Memory B cell (primary cell): Measurements from ENCODE around the gene ASPG.
A peak's percentile ranks its signal among the peaks of the same experiment; 100 is the strongest.

Experiments
- ATAC-seq: fragments of 150-1000 bp; cut with Tn5 transposase; 2 replicates; pipeline ENCODE4 v1.10.0; 2021; ENCODE audit warnings: low read depth, mild to moderate bottlenecking, moderate library complexity
- DNase-seq, 2 donors: peaks; one replicate each; pipeline ENCODE4 v3.0.0; 2022; ENCODE audit warnings: low spot score in 2 of 2
- H3K27ac Mint-ChIP-seq: one replicate; pipeline ENCODE4 v1.8.0; 2022; ENCODE audit warnings: mild to moderate bottlenecking, moderate library complexity, mixed read lengths
- H3K27me3 Mint-ChIP-seq: one replicate; pipeline ENCODE4 v1.8.0; 2022; ENCODE audit warnings: mixed read lengths
- H3K36me3 Mint-ChIP-seq: one replicate; pipeline ENCODE4 v1.8.0; 2022; ENCODE audit warnings: mild to moderate bottlenecking, mixed read lengths
- H3K4me1 Mint-ChIP-seq: one replicate; pipeline ENCODE4 v1.8.0; 2022; ENCODE audit warnings: mixed read lengths
- H3K4me3 Mint-ChIP-seq: one replicate; pipeline ENCODE4 v1.8.0; 2022; ENCODE audit warnings: mild to moderate bottlenecking, moderate library complexity, mixed read lengths
- H3K9me3 Mint-ChIP-seq: one replicate; pipeline ENCODE4 v1.8.0; 2022; ENCODE audit warnings: mixed read lengths

ASPG gene

DNA sequence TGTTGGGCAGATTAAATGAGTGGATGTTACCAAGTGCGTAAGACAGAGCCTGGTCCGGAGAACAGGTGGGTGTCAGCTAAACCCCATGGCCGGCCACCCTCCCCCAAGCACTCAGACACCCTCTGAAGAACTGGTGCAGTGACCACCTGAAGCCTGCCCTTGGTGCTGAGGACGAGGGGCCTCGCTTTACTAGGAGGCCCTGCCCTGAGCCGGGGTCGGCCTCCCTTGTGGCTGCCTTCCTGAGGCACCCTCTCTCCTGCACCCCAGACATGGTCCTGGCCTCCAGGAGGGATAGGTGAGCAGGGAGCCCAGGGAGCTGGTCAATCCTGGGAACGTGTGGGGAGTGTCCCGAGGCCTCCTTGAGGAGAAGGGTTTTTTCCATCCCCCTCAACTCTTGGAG, 48.0 kb downstream of the ASPG start:
- DNase-seq (no peak), ATAC-seq (no peak)
- peaks cover 7% of the 10 kb centered on the region for H3K36me3 Mint-ChIP-seq
- H3K4me1 Mint-ChIP-seq, result peaks cover 3% of the 10 kb centered on the region
- no peak overlapping the region for H3K27ac Mint-ChIP-seq
- H3K9me3 Mint-ChIP-seq, result peaks cover 12% of the 10 kb centered on the region
- H3K4me3 Mint-ChIP-seq, result no peak overlapping the region
- H3K27me3 Mint-ChIP-seq, result peaks cover 22% of the 10 kb centered on the region

DNA sequence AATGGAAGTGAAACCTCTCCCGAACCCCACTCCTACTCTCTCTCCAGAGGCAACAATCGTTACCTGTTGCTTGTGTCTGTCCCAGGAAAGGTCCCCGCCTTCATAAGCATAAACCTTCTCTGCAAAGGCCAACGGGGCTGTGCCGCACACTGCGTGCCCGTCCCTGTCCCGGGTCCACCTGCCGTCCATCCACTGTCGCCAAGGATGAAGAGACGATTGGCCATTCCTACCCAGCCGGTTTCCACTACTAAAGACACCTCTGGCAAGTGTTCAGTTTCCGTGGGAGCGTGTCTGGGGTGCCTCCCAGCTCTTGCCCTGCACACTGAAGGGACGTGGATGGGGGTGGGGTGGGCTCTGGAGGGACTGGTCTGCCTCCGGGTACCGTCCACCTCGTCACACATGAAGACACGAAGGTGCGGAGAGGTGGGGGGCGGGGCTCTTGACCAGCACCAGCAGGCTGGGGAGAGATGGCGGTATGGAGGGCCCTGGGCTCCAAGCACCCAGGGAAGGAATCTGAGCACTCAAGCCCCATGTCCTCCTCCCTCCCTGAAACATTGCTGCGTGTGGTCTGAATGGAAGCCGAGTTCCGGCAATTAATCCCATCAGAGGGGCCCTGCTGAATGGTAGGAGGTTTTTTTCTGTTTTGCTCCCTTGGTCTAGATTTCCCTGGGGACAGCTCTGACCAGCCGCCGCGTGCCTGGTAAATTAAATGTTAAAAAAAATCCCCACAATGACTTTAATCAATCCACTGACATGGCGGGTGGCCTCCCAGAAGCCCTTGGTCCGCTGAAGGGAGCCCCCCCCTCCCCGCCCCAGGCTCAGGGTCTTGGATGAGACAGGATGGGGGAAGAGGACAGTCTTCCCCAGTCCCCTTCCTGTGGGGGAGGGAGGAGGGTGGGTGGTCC, 48.8 kb downstream of the ASPG start:
- Mint-ChIP-seq H3K4me1 (peaks cover 3% of the 10 kb centered on the region), H3K4me3 (no peak overlapping the region)

DNA sequence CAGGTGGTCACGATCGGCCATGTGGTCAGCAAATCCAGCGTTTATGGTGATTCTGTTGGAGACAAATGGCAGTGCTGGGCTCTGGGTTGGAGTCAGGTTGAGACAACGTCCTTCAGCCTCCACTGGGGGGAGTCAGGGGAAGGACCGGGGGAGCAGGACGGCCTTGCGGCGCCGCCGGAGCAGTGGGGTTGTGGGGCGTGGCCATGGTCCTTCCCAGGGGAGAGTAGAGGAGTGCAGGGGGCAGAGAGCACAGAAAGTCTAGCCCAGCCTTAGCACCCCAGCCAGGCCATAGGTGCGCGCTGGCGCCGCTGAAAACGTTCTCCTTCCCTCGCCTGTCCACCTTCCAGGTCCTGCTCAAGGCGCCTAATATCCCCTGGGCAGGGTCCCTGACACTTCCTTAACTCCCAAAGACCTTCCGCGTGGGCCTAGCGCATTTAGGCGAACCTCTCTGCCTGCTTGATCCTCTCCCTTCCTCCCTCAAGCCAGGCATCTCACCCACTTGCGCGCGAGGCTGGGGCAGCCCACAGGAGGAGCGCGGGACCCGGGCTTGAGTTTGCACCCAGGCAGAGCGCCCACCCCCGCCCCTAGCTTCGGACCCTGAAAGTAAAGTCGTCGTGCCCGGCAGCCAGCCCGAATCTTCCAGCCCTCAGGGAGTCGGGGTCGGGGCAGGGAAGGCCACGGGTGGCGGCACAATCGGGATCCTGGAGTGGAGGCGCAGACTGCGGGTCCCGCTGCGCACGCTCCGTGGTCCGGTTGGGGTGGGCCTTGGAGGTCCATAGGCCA, 49.8 kb downstream of the ASPG start:
- DNase-seq (no peak), ATAC-seq (no peak)
- H3K27me3 Mint-ChIP-seq, result peaks cover 19% of the 10 kb centered on the region
- no peak overlapping the region for H3K27ac Mint-ChIP-seq
- H3K9me3 Mint-ChIP-seq, result peaks cover under 1% of the 10 kb centered on the region
- H3K4me1 Mint-ChIP-seq, result peaks cover 3% of the 10 kb centered on the region
- H3K36me3 Mint-ChIP-seq, result no peaks in the 10 kb centered on the region
- H3K4me3 Mint-ChIP-seq, result peak overlapping the region; percentile 56

More for the DNA sequence above, 48.8 kb downstream of the ASPG start:
- H3K27me3 Mint-ChIP-seq, result peaks cover 22% of the 10 kb centered on the region
- H3K27ac Mint-ChIP-seq, result no peak overlapping the region
- H3K36me3 Mint-ChIP-seq, result peaks cover 4% of the 10 kb centered on the region
- ATAC-seq, result no peak
- H3K9me3 Mint-ChIP-seq, result peaks cover 8% of the 10 kb centered on the region
- no peak for DNase-seq

GRCh38 chr14:104135904-104136471, 50.5 kb downstream of the ASPG start:
- Mint-ChIP-seq H3K9me3 (no peaks in the 10 kb centered on the region), H3K4me1 (peaks cover 3% of the 10 kb centered on the region), H3K36me3 (no peaks in the 10 kb centered on the region), H3K4me3 (peak overlapping the region; percentile 49), H3K27me3 (peaks cover 18% of the 10 kb centered on the region), H3K27ac (no peak overlapping the region)
- DNase-seq (no peak), ATAC-seq (no peak)

DNA sequence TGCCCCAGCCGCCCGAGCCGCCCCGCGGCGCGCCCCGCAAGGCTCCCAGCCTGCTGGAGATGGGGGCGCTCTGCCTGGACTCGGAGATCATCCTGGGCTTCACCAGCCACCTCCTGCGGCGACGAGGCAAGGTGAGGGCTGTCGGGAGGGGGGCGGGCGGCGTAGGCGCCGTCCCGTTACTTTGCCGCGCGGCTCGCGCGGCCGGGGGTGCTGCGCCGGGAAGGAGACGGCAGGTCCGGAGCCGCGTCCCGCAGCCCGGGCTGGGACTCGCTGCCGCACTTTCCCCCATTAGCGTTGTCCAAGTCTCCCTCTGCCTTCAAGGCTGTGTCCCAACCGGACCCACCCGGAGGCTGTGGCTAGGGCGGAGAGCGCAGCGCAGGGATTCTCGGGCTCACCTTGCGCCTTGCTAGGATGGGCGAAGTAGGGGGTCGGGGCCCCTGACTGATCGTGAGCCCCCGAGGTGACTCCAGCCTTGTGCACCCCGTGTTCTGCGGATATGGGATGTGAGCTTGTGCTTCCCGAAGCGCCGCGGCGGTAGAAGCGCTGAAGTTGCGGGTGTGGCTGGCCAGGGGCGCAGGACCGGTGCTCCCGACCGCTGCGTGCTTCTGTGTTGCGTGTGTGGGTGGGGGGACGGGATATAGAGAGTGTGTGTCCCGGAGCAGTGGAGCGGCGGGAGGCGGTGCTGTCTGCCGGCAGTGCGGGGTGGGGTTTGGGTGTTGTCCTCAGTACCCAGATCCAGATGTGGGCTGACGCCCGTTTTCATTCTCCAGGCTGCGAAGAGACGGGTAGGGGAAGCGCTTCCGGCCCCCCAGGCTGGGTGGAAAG, 51.2 kb downstream of the ASPG start:
- no peaks in the 10 kb centered on the region for H3K36me3 Mint-ChIP-seq
- DNase-seq, result no peak
- no peak overlapping the region for H3K27ac Mint-ChIP-seq
- H3K27me3 Mint-ChIP-seq, result peaks cover 17% of the 10 kb centered on the region
- H3K9me3 Mint-ChIP-seq, result no peaks in the 10 kb centered on the region
- ATAC-seq, result no peak
- peaks cover 3% of the 10 kb centered on the region for H3K4me1 Mint-ChIP-seq
- peak overlapping the region; percentile 58 for H3K4me3 Mint-ChIP-seq

GRCh38 chr14:104137297-104138097, 52.0 kb downstream of the ASPG start:
- DNase-seq (peak; percentile 52 to 79), ATAC-seq (peak; percentile 78)
- H3K27me3 Mint-ChIP-seq, result peaks cover 12% of the 10 kb centered on the region
- H3K27ac Mint-ChIP-seq, result no peak overlapping the region
- peaks cover 3% of the 10 kb centered on the region for H3K4me1 Mint-ChIP-seq
- no peaks in the 10 kb centered on the region for H3K36me3 Mint-ChIP-seq
- H3K9me3 Mint-ChIP-seq, result no peaks in the 10 kb centered on the region
- peak overlapping the region; percentile 72 for H3K4me3 Mint-ChIP-seq

GRCh38 chr14:104138098-104138717, 52.7 kb downstream of the ASPG start, which contains the start of gene KIF26A:
KIF26A (plus strand) TSS chr14:104138587; CDS start chr14:104138723, 136 bp downstream.
- no peaks in the 10 kb centered on the region for H3K36me3 Mint-ChIP-seq
- H3K27me3 Mint-ChIP-seq, result peaks cover 13% of the 10 kb centered on the region
- ATAC-seq, result peak; percentile 33
- no peak within 1 kb of the TSS for H3K27ac Mint-ChIP-seq
- H3K9me3 Mint-ChIP-seq, result no peaks in the 10 kb centered on the region
- peaks cover 3% of the 10 kb centered on the region for H3K4me1 Mint-ChIP-seq
- DNase-seq, result no peak
- H3K4me3 Mint-ChIP-seq, result peak within 1 kb of the TSS; percentile 72

DNA sequence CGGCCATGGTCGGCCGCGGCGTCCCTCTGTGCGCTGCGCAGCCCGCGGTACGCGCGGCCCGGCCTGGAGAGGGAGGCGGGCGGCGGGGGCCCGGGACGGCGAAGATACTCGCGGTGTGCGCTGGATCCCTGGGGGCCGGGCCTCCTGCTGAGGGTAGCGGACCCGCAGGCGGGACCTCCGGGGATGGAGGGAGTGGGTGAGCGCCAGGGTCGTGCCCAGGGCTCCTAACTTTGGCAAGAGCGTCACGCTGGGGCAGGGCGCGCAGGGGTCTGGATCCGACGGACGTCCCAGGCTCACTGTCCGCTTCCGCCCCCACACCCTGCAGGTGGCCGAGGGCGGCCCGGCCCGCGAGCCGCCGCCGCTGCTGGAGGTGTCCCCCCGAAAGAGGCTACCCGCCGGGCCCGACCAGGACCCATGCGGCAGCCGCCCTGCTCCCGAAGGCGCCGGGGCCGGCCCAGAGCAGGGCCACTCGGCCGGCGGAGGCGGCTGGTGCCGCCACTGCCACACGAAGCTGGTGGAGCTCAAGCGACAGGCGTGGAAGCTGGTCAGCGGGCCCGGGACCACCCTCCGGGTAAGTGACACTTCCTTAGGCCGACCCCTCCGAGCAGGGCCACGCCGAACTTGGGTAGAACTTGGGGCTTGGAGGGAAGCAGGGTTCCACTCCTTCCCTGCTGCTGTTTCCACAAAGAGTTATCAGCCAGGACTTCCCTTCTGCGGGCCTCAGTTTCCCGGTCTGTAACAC, 53.4 kb downstream of the ASPG start:
- H3K27me3 Mint-ChIP-seq, result peaks cover 10% of the 10 kb centered on the region

DNA sequence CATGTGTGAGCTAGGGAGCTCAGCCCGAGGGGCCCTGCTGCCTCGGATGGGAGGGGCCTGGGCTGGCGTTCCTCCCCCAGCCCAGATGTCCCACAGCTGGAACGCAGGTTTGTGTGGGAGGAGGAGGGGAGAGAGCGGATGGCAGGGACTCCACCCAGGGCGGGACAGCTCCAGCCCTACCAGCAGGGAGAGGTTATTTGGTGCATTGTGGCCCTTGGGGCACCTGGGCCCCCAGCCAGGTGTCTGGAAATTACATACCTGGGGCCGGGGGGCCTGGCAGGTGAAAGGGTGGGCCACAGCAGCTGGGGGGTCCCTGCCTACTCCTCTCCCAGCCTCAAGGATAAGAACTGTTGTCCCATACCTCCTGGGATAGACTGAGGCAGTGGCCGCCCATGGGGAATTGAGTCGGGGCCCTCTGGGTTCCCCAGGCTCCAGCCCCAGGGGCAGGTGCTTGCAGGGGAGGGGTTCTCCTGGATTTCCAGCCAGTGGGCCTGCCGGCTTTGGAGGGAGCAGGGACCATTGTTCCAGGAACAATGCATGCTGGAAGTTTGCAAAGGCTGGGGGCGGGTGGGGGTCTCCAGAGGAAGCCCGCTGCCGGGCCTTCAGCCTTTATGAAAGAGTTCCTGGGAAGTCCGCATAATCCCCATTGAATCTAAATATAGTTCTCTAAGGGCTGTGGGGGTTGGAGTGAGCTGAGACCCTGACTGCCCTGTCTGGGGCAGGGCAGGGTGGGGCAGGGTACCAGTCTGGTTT, 54.1 kb downstream of the ASPG start:
- Mint-ChIP-seq H3K36me3 (no peaks in the 10 kb centered on the region), H3K4me3 (no peak overlapping the region), H3K9me3 (no peaks in the 10 kb centered on the region), H3K27me3 (peaks cover 10% of the 10 kb centered on the region), H3K4me1 (peaks cover 3% of the 10 kb centered on the region), H3K27ac (no peak overlapping the region)
- no peak for ATAC-seq
- DNase-seq, result no peak

More for the DNA sequence above, 53.4 kb downstream of the ASPG start:
- Mint-ChIP-seq H3K9me3 (no peaks in the 10 kb centered on the region), H3K27ac (no peak overlapping the region), H3K4me1 (peaks cover 3% of the 10 kb centered on the region), H3K4me3 (no peak overlapping the region), H3K36me3 (no peaks in the 10 kb centered on the region)
- ATAC-seq (no peak), DNase-seq (no peak)

- no peaks in the 10 kb centered on the region for H3K36me3 Mint-ChIP-seq
- H3K4me1 Mint-ChIP-seq, result peaks cover 3% of the 10 kb centered on the region
- no peaks in the 10 kb centered on the region for H3K9me3 Mint-ChIP-seq
- no peak overlapping the region for H3K27ac Mint-ChIP-seq
- DNase-seq, result no peak
- H3K27me3 Mint-ChIP-seq, result peaks cover 8% of the 10 kb centered on the region
- no peak overlapping the region for H3K4me3 Mint-ChIP-seq
- ATAC-seq, result no peak
Observed at GRCh38 chr14:104140213-104140462, 54.6 kb downstream of the ASPG start.

- no peak overlapping the region for H3K4me3 Mint-ChIP-seq
- no peak overlapping the region for H3K27ac Mint-ChIP-seq
- ATAC-seq (no peak), DNase-seq (no peak)
- H3K9me3 Mint-ChIP-seq, result no peaks in the 10 kb centered on the region
- no peaks in the 10 kb centered on the region for H3K36me3 Mint-ChIP-seq
- peaks cover 9% of the 10 kb centered on the region for H3K27me3 Mint-ChIP-seq
- H3K4me1 Mint-ChIP-seq, result peaks cover 3% of the 10 kb centered on the region
Observed at GRCh38 chr14:104140463-104141331, 55.2 kb downstream of the ASPG start.
